ENCODE results near the gene MMP20. TPM values are rescaled to one million over a fixed set of nuclear protein-coding genes. Genes with fewer than 3 reads are reported as not detected.
A peak's percentile ranks its signal among the peaks of the same experiment; 100 is the strongest.

The MMP20 gene
- polyA plus RNA-seq, 3 donors, result not detected

DNA sequence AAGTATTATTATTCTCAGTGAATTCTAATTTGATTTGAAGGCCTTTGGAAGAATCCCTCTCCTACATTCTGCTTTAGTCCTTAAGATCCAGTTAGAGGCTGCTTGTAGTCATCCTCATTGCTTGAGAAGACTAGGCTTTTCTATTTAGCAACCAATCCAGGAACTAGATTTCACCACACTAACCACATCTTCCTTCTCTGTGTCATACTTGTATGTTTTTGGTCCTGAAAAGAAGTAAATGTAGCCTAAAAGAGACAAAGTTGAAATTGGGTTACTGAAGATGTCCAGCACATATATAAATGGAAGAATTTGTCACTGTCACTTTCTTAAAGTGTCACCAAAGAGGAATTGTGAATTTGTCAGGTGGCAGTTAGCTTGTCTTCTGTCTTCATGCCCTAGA, 48.0 kb downstream of the MMP20 start:
- H3K27me3 Mint-ChIP-seq (ENCODE audit: low read depth in 3 of 3), result peaks cover 0 to 2% (median 0%) of the 10 kb centered on the region in 3 donors
- Histone ChIP-seq H4K20me1 (ENCODE audit: insufficient read depth, low read length) (no peaks in the 10 kb centered on the region), H3K27ac (ENCODE audit: low read depth in 1 of 2, low read length in 2 of 2) (peak overlapping the region in 1 of 2 donors; percentile 24), H2AFZ (ENCODE audit: insufficient read depth, low read depth, low read length, poor library complexity, severe bottlenecking) (no peak overlapping the region), H3K9me3 (replicated peaks in 1 of 2; ENCODE audit: control insufficient read depth in 1 of 2, insufficient read depth in 1 of 2, low read length in 2 of 2) (no peaks in the 10 kb centered on the region), H3K4me2 (replicated peaks; ENCODE audit: extremely low read depth, low read length, poor library complexity, severe bottlenecking) (peak overlapping the region; percentile 4), H3K9ac (ENCODE audit: insufficient read depth, low read length, poor library complexity, severe bottlenecking) (no peak overlapping the region), H3K4me3 (replicated peaks in 1 of 3; ENCODE audit: low read depth in 2 of 3, low read length in 3 of 3) (peak overlapping the region in 1 of 3 experiments; percentile 24), H3K27me3 (ENCODE audit: control insufficient read depth in 2 of 2, insufficient read depth in 2 of 2, low read length in 2 of 2) (no peaks in the 10 kb centered on the region), H3K79me2 (ENCODE audit: insufficient read depth, low read length) (no peaks in the 10 kb centered on the region), H3K4me1 (ENCODE audit: control insufficient read depth in 1 of 2, insufficient read depth in 2 of 2, low read length in 2 of 2) (peaks cover 26 to 44% of the 10 kb centered on the region in 2 donors), H3K36me3 (replicated peaks in 1 of 2; ENCODE audit: control insufficient read depth in 1 of 2, insufficient read depth in 2 of 2, low read length in 2 of 2) (no peaks in the 10 kb centered on the region)
- intact Hi-C loops (cut with micrococcal nuclease), result no loop called here
- H3K4me1 Mint-ChIP-seq, result peaks cover 38% of the 10 kb centered on the region
- TF ChIP-seq, protein P1, sequence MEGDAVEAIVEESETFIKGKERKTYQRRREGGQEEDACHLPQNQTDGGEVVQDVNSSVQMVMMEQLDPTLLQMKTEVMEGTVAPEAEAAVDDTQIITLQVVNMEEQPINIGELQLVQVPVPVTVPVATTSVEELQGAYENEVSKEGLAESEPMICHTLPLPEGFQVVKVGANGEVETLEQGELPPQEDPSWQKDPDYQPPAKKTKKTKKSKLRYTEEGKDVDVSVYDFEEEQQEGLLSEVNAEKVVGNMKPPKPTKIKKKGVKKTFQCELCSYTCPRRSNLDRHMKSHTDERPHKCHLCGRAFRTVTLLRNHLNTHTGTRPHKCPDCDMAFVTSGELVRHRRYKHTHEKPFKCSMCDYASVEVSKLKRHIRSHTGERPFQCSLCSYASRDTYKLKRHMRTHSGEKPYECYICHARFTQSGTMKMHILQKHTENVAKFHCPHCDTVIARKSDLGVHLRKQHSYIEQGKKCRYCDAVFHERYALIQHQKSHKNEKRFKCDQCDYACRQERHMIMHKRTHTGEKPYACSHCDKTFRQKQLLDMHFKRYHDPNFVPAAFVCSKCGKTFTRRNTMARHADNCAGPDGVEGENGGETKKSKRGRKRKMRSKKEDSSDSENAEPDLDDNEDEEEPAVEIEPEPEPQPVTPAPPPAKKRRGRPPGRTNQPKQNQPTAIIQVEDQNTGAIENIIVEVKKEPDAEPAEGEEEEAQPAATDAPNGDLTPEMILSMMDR (IDR thresholded peaks at IDR 0.05), result no peak
- peak; percentile 66 to 83 (median 79) for DNase-seq
- H3K27ac Mint-ChIP-seq, result peak overlapping the region; percentile 60 to 85 (median 74)
- peaks cover 0 to 2% of the 10 kb centered on the region in 2 donors for H3K36me3 Mint-ChIP-seq
- H3K4me3 Mint-ChIP-seq, result no peak overlapping the region
- peaks cover 0 to 2% (median 0%) of the 10 kb centered on the region in 7 donors for H3K9me3 Mint-ChIP-seq

DNA sequence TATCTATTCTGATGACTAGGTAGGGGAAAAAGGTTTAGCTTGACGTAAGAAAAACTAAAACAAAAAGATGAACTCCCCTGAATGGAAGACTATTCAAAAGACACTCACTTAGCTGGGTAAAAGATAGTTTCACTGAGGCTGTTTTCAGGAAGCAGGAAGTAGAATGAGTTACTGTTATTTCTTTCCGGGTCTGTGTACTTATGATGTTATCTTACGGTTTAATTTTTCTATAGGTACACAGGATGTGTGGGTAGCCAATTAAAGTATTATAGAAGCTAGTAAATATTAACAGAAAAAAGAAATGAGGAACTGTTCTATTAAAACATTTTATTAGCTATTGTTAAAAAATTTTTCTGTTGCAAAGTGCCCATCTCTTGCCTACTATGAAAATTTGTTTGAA, 48.8 kb downstream of the MMP20 start:
- Mint-ChIP-seq H3K36me3 (peaks cover 0 to 2% of the 10 kb centered on the region in 2 donors), H3K27ac (no peak overlapping the region), H3K4me3 (no peak overlapping the region), H3K27me3 (ENCODE audit: low read depth in 3 of 3) (peaks cover 0 to 2% (median 0%) of the 10 kb centered on the region in 3 donors), H3K9me3 (peaks cover 0 to 4% (median 0%) of the 10 kb centered on the region in 7 donors), H3K4me1 (peaks cover 38% of the 10 kb centered on the region)
- Histone ChIP-seq H3K36me3 (replicated peaks in 1 of 2; ENCODE audit: control insufficient read depth in 1 of 2, insufficient read depth in 2 of 2, low read length in 2 of 2) (no peaks in the 10 kb centered on the region), H4K20me1 (ENCODE audit: insufficient read depth, low read length) (no peaks in the 10 kb centered on the region), H3K9ac (ENCODE audit: insufficient read depth, low read length, poor library complexity, severe bottlenecking) (no peak overlapping the region), H3K4me1 (ENCODE audit: control insufficient read depth in 1 of 2, insufficient read depth in 2 of 2, low read length in 2 of 2) (peaks cover 26 to 44% of the 10 kb centered on the region in 2 donors), H3K9me3 (replicated peaks in 1 of 2; ENCODE audit: control insufficient read depth in 1 of 2, insufficient read depth in 1 of 2, low read length in 2 of 2) (no peaks in the 10 kb centered on the region), H3K4me3 (replicated peaks in 1 of 3; ENCODE audit: low read depth in 2 of 3, low read length in 3 of 3) (no peak overlapping the region), H2AFZ (ENCODE audit: insufficient read depth, low read depth, low read length, poor library complexity, severe bottlenecking) (no peak overlapping the region), H3K4me2 (replicated peaks; ENCODE audit: extremely low read depth, low read length, poor library complexity, severe bottlenecking) (no peak overlapping the region), H3K27me3 (ENCODE audit: control insufficient read depth in 2 of 2, insufficient read depth in 2 of 2, low read length in 2 of 2) (no peaks in the 10 kb centered on the region), H3K79me2 (ENCODE audit: insufficient read depth, low read length) (no peaks in the 10 kb centered on the region), H3K27ac (ENCODE audit: low read depth in 1 of 2, low read length in 2 of 2) (no peak overlapping the region)
- no CpG with 5 or more reads among the region's 3 CpGs for WGBS (ENCODE audit: insufficient coverage)
- DNase-seq, result no peak
- intact Hi-C loops (cut with micrococcal nuclease), result no loop called here
- TF ChIP-seq, protein P1 (IDR thresholded peaks at IDR 0.05), result no peak

Data from CD14-positive monocyte (primary cell).